ENCODE data around the gene ADCY4.

ADCY4 gene

DNA sequence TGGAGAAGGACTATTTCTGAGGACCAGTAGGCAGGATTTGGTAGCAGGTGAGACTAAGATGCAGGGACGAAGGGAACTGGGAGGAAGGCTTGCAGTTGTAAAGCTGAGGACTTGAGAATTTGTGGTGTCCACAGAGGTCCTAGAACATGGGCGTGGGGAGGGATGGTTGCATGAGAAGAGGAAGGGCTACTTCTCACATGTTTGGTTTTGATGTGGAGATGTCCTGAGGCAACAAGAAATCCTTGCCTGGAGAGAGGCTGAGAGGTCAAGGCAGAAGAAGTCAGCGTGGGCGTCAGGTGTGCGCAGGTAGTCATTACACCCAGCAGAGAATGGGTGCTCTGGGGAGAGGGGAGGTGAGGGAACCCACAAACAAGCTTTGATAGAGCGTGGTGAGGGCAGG, 57.8 kb downstream of the ADCY4 start:
- Histone ChIP-seq H3K36me3 (ENCODE audit: low read length) (no peaks in the 10 kb centered on the region), H3K9me3 (ENCODE audit: insufficient read depth, low read length) (no peaks in the 10 kb centered on the region), H3K27ac (ENCODE audit: low read depth, low read length) (no peak overlapping the region), H3K9me2 (replicated peaks; ENCODE audit: insufficient read depth, low read length) (no peaks in the 10 kb centered on the region), H4K20me1 (ENCODE audit: low read depth, low read length) (no peaks in the 10 kb centered on the region), H2AFZ (ENCODE audit: low read depth, low read length, severe bottlenecking) (no peak overlapping the region), H3F3A (ENCODE audit: insufficient read depth) (peaks cover 8% of the 10 kb centered on the region), H3K4me2 (ENCODE audit: low read depth, low read length, poor library complexity, severe bottlenecking) (no peak overlapping the region), H3K27me3 (ENCODE audit: low read length) (no peaks in the 10 kb centered on the region), H3K4me3 (ENCODE audit: insufficient read depth, low read length, poor library complexity, severe bottlenecking) (no peak overlapping the region), H3K79me2 (ENCODE audit: insufficient read depth, low read length) (0 out of 2 replicates have a peak, but pooled peaks cover 2% of the 10 kb centered on the region), H3K9ac (ENCODE audit: low read length) (no peak overlapping the region)
- no peak for TF ChIP-seq EZH2phosphoT487 (conservative IDR thresholded peaks at IDR 0.05; ENCODE audit: low read length)

DNA sequence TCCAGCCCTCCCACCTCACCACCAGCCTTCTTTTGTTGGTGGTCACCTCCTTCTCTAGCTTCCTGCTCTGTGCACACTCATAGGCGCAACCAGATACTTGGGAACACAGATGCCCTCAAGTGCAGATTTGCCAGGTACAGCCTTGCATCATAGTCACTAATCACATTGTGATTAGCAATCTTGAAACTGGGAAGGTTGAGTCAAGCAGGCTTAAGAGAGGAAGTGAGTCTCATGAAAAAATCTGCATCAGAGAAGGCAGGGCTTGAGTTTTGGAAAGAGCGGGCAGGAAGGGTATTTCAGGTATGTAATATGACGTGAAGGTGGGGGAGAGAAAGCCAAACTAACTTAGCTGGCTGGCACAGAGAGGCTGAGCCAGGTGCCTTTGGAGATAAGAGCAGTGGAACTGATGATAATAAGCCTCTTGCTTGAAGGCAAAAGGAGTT, 60.7 kb downstream of the ADCY4 start:
- no peak overlapping the region for H3K4me3 ChIP-seq (ENCODE audit: insufficient read depth, low read length, poor library complexity, severe bottlenecking)
- 0 out of 2 replicates have a peak overlapping the region, but pooled peaks have one; percentile 6 for H3K9ac ChIP-seq (ENCODE audit: low read length)
- H2AFZ ChIP-seq (ENCODE audit: low read depth, low read length, severe bottlenecking): no peak overlapping the region
- H3K9me3 ChIP-seq (ENCODE audit: insufficient read depth, low read length): no peaks in the 10 kb centered on the region
- TF ChIP-seq EZH2phosphoT487 (conservative IDR thresholded peaks at IDR 0.05; ENCODE audit: low read length): no peak
- TF ChIP-seq, protein P1, sequence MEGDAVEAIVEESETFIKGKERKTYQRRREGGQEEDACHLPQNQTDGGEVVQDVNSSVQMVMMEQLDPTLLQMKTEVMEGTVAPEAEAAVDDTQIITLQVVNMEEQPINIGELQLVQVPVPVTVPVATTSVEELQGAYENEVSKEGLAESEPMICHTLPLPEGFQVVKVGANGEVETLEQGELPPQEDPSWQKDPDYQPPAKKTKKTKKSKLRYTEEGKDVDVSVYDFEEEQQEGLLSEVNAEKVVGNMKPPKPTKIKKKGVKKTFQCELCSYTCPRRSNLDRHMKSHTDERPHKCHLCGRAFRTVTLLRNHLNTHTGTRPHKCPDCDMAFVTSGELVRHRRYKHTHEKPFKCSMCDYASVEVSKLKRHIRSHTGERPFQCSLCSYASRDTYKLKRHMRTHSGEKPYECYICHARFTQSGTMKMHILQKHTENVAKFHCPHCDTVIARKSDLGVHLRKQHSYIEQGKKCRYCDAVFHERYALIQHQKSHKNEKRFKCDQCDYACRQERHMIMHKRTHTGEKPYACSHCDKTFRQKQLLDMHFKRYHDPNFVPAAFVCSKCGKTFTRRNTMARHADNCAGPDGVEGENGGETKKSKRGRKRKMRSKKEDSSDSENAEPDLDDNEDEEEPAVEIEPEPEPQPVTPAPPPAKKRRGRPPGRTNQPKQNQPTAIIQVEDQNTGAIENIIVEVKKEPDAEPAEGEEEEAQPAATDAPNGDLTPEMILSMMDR (IDR thresholded peaks at IDR 0.05; ENCODE audit: insufficient read depth, low read length, poor library complexity, severe bottlenecking): no peak
- H3F3A ChIP-seq (ENCODE audit: insufficient read depth): peaks cover 11% of the 10 kb centered on the region
- no peaks in the 10 kb centered on the region for H3K27me3 ChIP-seq (ENCODE audit: low read length)
- H3K9me2 ChIP-seq (replicated peaks; ENCODE audit: insufficient read depth, low read length): no peaks in the 10 kb centered on the region
- 0 out of 2 replicates have a peak, but pooled peaks cover 2% of the 10 kb centered on the region for H3K79me2 ChIP-seq (ENCODE audit: insufficient read depth, low read length)
- no peaks in the 10 kb centered on the region for H3K36me3 ChIP-seq (ENCODE audit: low read length)
- no peaks in the 10 kb centered on the region for H4K20me1 ChIP-seq (ENCODE audit: low read depth, low read length)
- H3K27ac ChIP-seq (ENCODE audit: low read depth, low read length): 0 out of 2 replicates have a peak overlapping the region, but pooled peaks have one; percentile 5
- H3K4me2 ChIP-seq (ENCODE audit: low read depth, low read length, poor library complexity, severe bottlenecking): no peak overlapping the region

DNA sequence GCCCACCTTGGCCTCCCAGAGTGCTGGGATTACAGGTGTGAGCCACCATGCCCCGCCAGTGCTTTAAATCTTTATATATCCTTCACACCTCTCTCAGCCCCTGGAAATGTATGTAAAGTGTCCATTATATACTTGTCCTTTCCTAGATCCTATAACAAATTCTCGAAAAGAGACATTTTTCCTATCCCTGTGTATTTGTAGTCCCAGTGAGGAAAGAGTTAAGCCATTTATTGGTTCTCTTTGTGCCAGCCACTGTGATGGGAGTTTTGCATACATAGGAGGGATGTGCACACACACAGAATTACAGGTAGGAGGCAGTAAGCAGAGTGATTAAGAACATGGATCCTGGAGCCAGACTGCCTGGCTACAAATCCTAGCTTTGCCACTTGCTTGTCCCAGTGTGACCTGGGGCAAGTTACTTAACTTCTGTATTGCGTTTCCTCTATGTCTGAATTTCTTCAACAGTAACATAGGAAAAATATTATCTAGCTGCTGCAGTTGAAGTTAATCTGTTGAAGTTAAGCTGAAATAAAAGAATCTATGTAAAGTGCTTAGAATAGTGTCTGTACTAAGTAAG, 61.4 kb downstream of the ADCY4 start:
- Histone ChIP-seq H3K36me3 (ENCODE audit: low read length) (no peaks in the 10 kb centered on the region), H3K9me2 (replicated peaks; ENCODE audit: insufficient read depth, low read length) (no peaks in the 10 kb centered on the region), H3K27me3 (ENCODE audit: low read length) (no peaks in the 10 kb centered on the region), H3K4me2 (ENCODE audit: low read depth, low read length, poor library complexity, severe bottlenecking) (no peak overlapping the region), H3K4me3 (ENCODE audit: insufficient read depth, low read length, poor library complexity, severe bottlenecking) (no peak overlapping the region), H3K27ac (ENCODE audit: low read depth, low read length) (0 out of 2 replicates have a peak overlapping the region, but pooled peaks have one; percentile 5), H3K9ac (ENCODE audit: low read length) (0 out of 2 replicates have a peak overlapping the region, but pooled peaks have one; percentile 6), H4K20me1 (ENCODE audit: low read depth, low read length) (no peaks in the 10 kb centered on the region), H3K79me2 (ENCODE audit: insufficient read depth, low read length) (0 out of 2 replicates have a peak, but pooled peaks cover 2% of the 10 kb centered on the region), H3K9me3 (ENCODE audit: insufficient read depth, low read length) (no peaks in the 10 kb centered on the region), H3F3A (ENCODE audit: insufficient read depth) (peaks cover 11% of the 10 kb centered on the region), H2AFZ (ENCODE audit: low read depth, low read length, severe bottlenecking) (no peak overlapping the region)
- TF ChIP-seq, protein P1 (IDR thresholded peaks at IDR 0.05; ENCODE audit: insufficient read depth, low read length, poor library complexity, severe bottlenecking): no peak
- no peak for TF ChIP-seq EZH2phosphoT487 (conservative IDR thresholded peaks at IDR 0.05; ENCODE audit: low read length)

DNA sequence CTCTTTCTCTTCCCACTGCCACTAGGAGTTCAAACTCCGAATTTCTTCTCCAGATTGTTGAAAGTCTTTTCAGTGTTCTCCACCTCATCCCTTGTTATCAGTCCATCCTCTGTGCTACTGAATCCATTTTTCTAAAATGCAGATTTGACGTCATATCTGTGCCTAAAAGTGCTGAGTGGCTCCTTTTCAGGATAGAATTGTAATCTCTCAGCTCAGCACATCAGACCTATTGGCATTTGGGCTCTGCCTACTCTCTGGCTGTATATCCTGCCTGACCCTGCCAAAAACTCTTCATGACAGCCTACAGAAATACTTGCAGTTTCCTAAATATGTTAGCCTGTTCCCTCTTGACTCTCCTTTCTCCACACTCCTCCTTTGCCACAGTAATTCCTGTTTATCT, 62.4 kb downstream of the ADCY4 start:
- no peaks in the 10 kb centered on the region for H3K36me3 ChIP-seq (ENCODE audit: low read length)
- H3K27me3 ChIP-seq (ENCODE audit: low read length): no peaks in the 10 kb centered on the region
- no peaks in the 10 kb centered on the region for H3K9me2 ChIP-seq (replicated peaks; ENCODE audit: insufficient read depth, low read length)
- H3K79me2 ChIP-seq (ENCODE audit: insufficient read depth, low read length): 0 out of 2 replicates have a peak, but pooled peaks cover 2% of the 10 kb centered on the region
- no peak overlapping the region for H2AFZ ChIP-seq (ENCODE audit: low read depth, low read length, severe bottlenecking)
- no peak overlapping the region for H3K27ac ChIP-seq (ENCODE audit: low read depth, low read length)
- peaks cover 11% of the 10 kb centered on the region for H3F3A ChIP-seq (ENCODE audit: insufficient read depth)
- H3K9me3 ChIP-seq (ENCODE audit: insufficient read depth, low read length): no peaks in the 10 kb centered on the region
- TF ChIP-seq, protein P1 (IDR thresholded peaks at IDR 0.05; ENCODE audit: insufficient read depth, low read length, poor library complexity, severe bottlenecking): no peak
- no peak for TF ChIP-seq EZH2phosphoT487 (conservative IDR thresholded peaks at IDR 0.05; ENCODE audit: low read length)
- H3K4me2 ChIP-seq (ENCODE audit: low read depth, low read length, poor library complexity, severe bottlenecking): peak overlapping the region; percentile 66
- H4K20me1 ChIP-seq (ENCODE audit: low read depth, low read length): no peaks in the 10 kb centered on the region
- peak overlapping the region; percentile 77; the same call in 1 of the 2 replicates for H3K9ac ChIP-seq (ENCODE audit: low read length)
- no peak overlapping the region for H3K4me3 ChIP-seq (ENCODE audit: insufficient read depth, low read length, poor library complexity, severe bottlenecking)
